ENCODE measurements around the gene SHISA5. TPM values are rescaled to one million over a fixed set of nuclear protein-coding genes. Genes with fewer than 3 reads are reported as not detected.

The SHISA5 gene
- total and polyA plus RNA-seq, 2 of the 4 experiments (the other 2 are of a cell fraction), result 82.3 to 162 TPM

DNA sequence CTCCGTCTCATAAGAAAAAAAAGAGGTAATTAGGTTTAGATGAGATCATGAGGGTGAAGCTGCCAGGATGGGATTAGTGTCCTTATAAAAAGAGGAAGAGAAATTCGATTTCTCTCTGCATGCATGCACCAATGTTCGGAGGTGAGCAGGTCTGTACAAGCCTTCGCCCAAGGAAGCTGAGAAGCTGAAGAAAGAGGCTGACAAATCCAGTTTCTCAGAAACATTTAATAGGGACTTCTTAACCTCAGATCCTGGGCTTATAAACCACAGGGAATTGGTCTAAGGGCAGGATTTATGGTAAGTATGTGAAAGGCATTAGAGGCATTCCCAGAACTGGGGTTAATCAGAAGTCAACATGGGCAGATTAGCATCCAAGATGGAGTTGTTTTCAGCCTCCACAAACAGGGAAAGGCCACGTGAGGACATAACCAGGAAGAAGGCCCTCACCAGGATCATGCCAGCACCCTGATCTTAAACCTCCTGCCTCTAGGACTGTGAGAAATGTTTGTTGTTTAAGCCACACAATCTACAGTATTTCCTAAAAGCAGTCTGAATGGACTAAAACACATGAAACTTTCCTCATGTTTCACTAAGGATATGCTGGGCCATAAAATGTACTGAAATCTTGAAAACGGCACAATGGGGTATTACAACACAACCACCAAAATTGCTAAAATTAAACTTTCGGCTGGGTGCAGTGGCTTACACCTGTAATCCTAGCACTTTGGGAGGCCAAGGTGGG lies 11.3 kb downstream of the SHISA5 start:
- H3K56ac ChIP-seq (ENCODE audit: extremely low read depth, insufficient read depth, low read length), result no peak overlapping the region
- no peak for TF ChIP-seq BHLHE40 (IDR thresholded peaks at IDR 0.05; ENCODE audit: low read depth, low read length)
- no peak for TF ChIP-seq RFX5 (IDR thresholded peaks at IDR 0.05; ENCODE audit: low read depth, low read length)
- TF ChIP-seq MXI1 (IDR thresholded peaks at IDR 0.05; ENCODE audit: borderline replicate concordance, low read depth, low read length), result no peak
- no peak for TF ChIP-seq CTCF (conservative IDR thresholded peaks at IDR 0.05; ENCODE audit: low read depth, low read length)
- TF ChIP-seq MAFK (IDR thresholded peaks at IDR 0.05; ENCODE audit: low read depth, low read length), result no peak
- no peak for TF ChIP-seq RAD21 (IDR thresholded peaks at IDR 0.05; ENCODE audit: low read length)
- no peak for TF ChIP-seq RCOR1 (IDR thresholded peaks at IDR 0.05; ENCODE audit: insufficient replicate concordance, low read length)
- H3K14ac ChIP-seq (replicated peaks; ENCODE audit: low read depth, low read length), result no peak overlapping the region
- no peaks in the 10 kb centered on the region for H3K4me1 ChIP-seq (ENCODE audit: control insufficient read depth, insufficient read depth, low read length)
- ChIA-PET POLR2A (ENCODE audit: unreplicated experiment) (no interaction called here), CTCF (no interaction called here)
- H3K23ac ChIP-seq (ENCODE audit: low read depth, low read length), result no peak overlapping the region
- no peaks in the 10 kb centered on the region for H3K9me1 ChIP-seq (ENCODE audit: insufficient read depth, low read length)
- no peak overlapping the region for H2AFZ ChIP-seq (replicated peaks; ENCODE audit: low read length, poor library complexity)
- BruUV-seq (replicated peaks), result no TSS peak
- DNase-seq (no peak), ATAC-seq (ENCODE audit: low read depth) (no peak)
- no peak overlapping the region for H3K27ac ChIP-seq (ENCODE audit: insufficient read depth, low read length)
- peaks cover 6% of the 10 kb centered on the region; the same call in 1 of the 2 replicates for H3K36me3 ChIP-seq (ENCODE audit: control insufficient read depth, insufficient read depth, low read length)
- H2BK120ac ChIP-seq (ENCODE audit: low read depth, low read length), result no peak overlapping the region
- no peak overlapping the region for H3K4me2 ChIP-seq (ENCODE audit: low read depth, low read length)
- no peaks in the 10 kb centered on the region; a peak in 1 of 4 replicates for H3K79me1 ChIP-seq (ENCODE audit: low read depth in 1 of 2, low read length in 2 of 2)
- no peak overlapping the region for H3K9ac ChIP-seq (ENCODE audit: low read depth, low read length)
- dilution Hi-C loops (cut with HindIII; ENCODE audit: low sequenced_read_pairs, unreplicated experiment), result no loop called here
- H4K5ac ChIP-seq (ENCODE audit: low read depth, low read length), result no peak overlapping the region
- H2BK5ac ChIP-seq (ENCODE audit: low read depth, low read length, poor library complexity, severe bottlenecking), result no peak overlapping the region
- H2BK20ac ChIP-seq (ENCODE audit: low read depth, low read length), result no peak overlapping the region
- intact Hi-C loops (cut with micrococcal nuclease), result no loop called here
- no peak overlapping the region for H2BK15ac ChIP-seq (ENCODE audit: low read depth, low read length)
- H3K4ac ChIP-seq (ENCODE audit: low read depth, low read length), result no peak overlapping the region
- no peak overlapping the region for H2AK9ac ChIP-seq (replicated peaks; ENCODE audit: low read depth, low read length, poor library complexity)
- no CpG with 5 or more reads among the region's 7 CpGs for WGBS, 2 experiments (ENCODE audit: extremely low coverage in 2 of 2, insufficient read length in 1 of 2)
- H3K18ac ChIP-seq (ENCODE audit: low read depth, low read length), result no peak overlapping the region
- no peaks in the 10 kb centered on the region for H4K20me1 ChIP-seq (ENCODE audit: insufficient read depth, low read length)
- no peaks in the 10 kb centered on the region for H3K27me3 ChIP-seq (ENCODE audit: control insufficient read depth, insufficient read depth, low read length)
- H4K8ac ChIP-seq (ENCODE audit: low read depth in 2 of 2, low read length in 2 of 2), result no peak overlapping the region
- H3K9me3 ChIP-seq (ENCODE audit: control insufficient read depth, insufficient read depth, low read length), result no peaks in the 10 kb centered on the region
- H3K4me3 ChIP-seq (ENCODE audit: insufficient read depth, low read depth, low read length), result no peak overlapping the region
- no peak overlapping the region for H2AK5ac ChIP-seq (ENCODE audit: low read depth, low read length)
- H4K91ac ChIP-seq (ENCODE audit: insufficient read depth, low read depth, low read length), result no peak overlapping the region
- in situ Hi-C loops (cut with MboI; ENCODE audit: low sequenced_read_pairs), result no loop called here
